ENCODE data around the gene WAC. TPM values are rescaled to one million over a fixed set of nuclear protein-coding genes. Genes with fewer than 3 reads are reported as not detected.
"Not testable (repeated sequence)": the region's sequence is repeated elsewhere in the genome, so short reads cannot be mapped to it uniquely, and the experiment has no call there.

The WAC gene
- total RNA-seq, 2 experiments from 2014 or later = 128 to 132 TPM

GRCh38 chr10:28508304-28508925 lies 24.5 kb upstream of the WAC start:
- no peak overlapping the region for H3K4me3 Mint-ChIP-seq
- DNase-seq = no peak
- no peaks in the 10 kb centered on the region for H3K36me3 Mint-ChIP-seq (ENCODE audit: low read depth)
- CTCF ChIA-PET = no interaction called here
- POLR2A ChIA-PET = no interaction called here
- peaks cover 5% of the 10 kb centered on the region for H3K27me3 Mint-ChIP-seq
- H3K4me1 Mint-ChIP-seq = no peaks in the 10 kb centered on the region
- no peaks in the 10 kb centered on the region for H3K9me3 Mint-ChIP-seq
- H3K27ac Mint-ChIP-seq = no peak overlapping the region

- DNase-seq = no peak
- Mint-ChIP-seq H3K4me3 (no peak overlapping the region), H3K27me3 (peaks cover 8% of the 10 kb centered on the region), H3K36me3 (ENCODE audit: low read depth) (no peaks in the 10 kb centered on the region), H3K9me3 (no peaks in the 10 kb centered on the region), H3K4me1 (no peaks in the 10 kb centered on the region), H3K27ac (no peak overlapping the region)
- CTCF ChIA-PET = no interaction called here
- POLR2A ChIA-PET = no interaction called here
Observed at GRCh38 chr10:28509286-28509685, 23.6 kb upstream of the WAC start.

- Mint-ChIP-seq H3K9me3 (no peaks in the 10 kb centered on the region), H3K4me1 (no peaks in the 10 kb centered on the region), H3K36me3 (ENCODE audit: low read depth) (no peaks in the 10 kb centered on the region), H3K27me3 (peaks cover 15% of the 10 kb centered on the region), H3K4me3 (no peak overlapping the region), H3K27ac (no peak overlapping the region)
- ChIA-PET CTCF (no interaction called here), POLR2A (interaction anchor here (1.0 kb wide), 1 partner anchor 18 kb away, joined by 3 read pairs; no protein-coding TSS in a partner anchor)
- no peak for DNase-seq
Observed at GRCh38 chr10:28514648-28515047, 18.3 kb upstream of the WAC start.

- CTCF ChIA-PET = no interaction called here
Observed at GRCh38 chr10:28520346-28520745, 12.6 kb upstream of the WAC start.

GRCh38 chr10:28520828-28521227 lies 12.1 kb upstream of the WAC start:
- DNase-seq, CTCF ChIA-PET, H3K27ac Mint-ChIP-seq, H3K27me3 Mint-ChIP-seq, POLR2A ChIA-PET, H3K4me3 Mint-ChIP-seq, H3K4me1 Mint-ChIP-seq: not testable (repeated sequence)
- peaks cover 18% of the 10 kb centered on the region for H3K9me3 Mint-ChIP-seq
- peaks cover 31% of the 10 kb centered on the region for H3K36me3 Mint-ChIP-seq (ENCODE audit: low read depth)

More at GRCh38 chr10:28520346-28520745, 12.6 kb upstream of the WAC start:
- Mint-ChIP-seq H3K4me1 (no peaks in the 10 kb centered on the region), H3K4me3 (no peak overlapping the region), H3K9me3 (peaks cover 18% of the 10 kb centered on the region), H3K27me3 (peaks cover 6% of the 10 kb centered on the region), H3K27ac (no peak overlapping the region), H3K36me3 (ENCODE audit: low read depth) (peaks cover 27% of the 10 kb centered on the region)
- DNase-seq = no peak
- POLR2A ChIA-PET = no interaction called here

GRCh38 chr10:28521961-28522360 lies 11.0 kb upstream of the WAC start:
- DNase-seq, POLR2A ChIA-PET, H3K4me3 Mint-ChIP-seq, H3K4me1 Mint-ChIP-seq, CTCF ChIA-PET, H3K27ac Mint-ChIP-seq, H3K27me3 Mint-ChIP-seq: not testable (repeated sequence)
- peaks cover 19% of the 10 kb centered on the region for H3K9me3 Mint-ChIP-seq
- peaks cover 41% of the 10 kb centered on the region for H3K36me3 Mint-ChIP-seq (ENCODE audit: low read depth)

- H3K4me1 Mint-ChIP-seq = peaks cover under 1% of the 10 kb centered on the region
- CTCF ChIA-PET = no interaction called here
- H3K27me3 Mint-ChIP-seq = no peaks in the 10 kb centered on the region
- POLR2A ChIA-PET = interaction anchor here (1.0 kb wide), 1 partner anchor 9 kb away, joined by 5 read pairs; the partner anchor contains the start of gene WAC
- no peak for DNase-seq
- H3K4me3 Mint-ChIP-seq = no peak overlapping the region
- peaks cover 48% of the 10 kb centered on the region for H3K36me3 Mint-ChIP-seq (ENCODE audit: low read depth)
- H3K27ac Mint-ChIP-seq = no peak overlapping the region
- H3K9me3 Mint-ChIP-seq = peaks cover 19% of the 10 kb centered on the region
Observed at GRCh38 chr10:28523725-28524252, 9.1 kb upstream of the WAC start.

GRCh38 chr10:28530751-28531150 lies 2.2 kb upstream of the WAC start:
- CTCF ChIA-PET = no interaction called here
- Mint-ChIP-seq H3K27ac (peak overlapping the region; percentile 88), H3K36me3 (ENCODE audit: low read depth) (peaks cover 63% of the 10 kb centered on the region), H3K4me3 (peak overlapping the region; percentile 89), H3K27me3 (no peaks in the 10 kb centered on the region), H3K9me3 (peaks cover 2% of the 10 kb centered on the region), H3K4me1 (peaks cover 43% of the 10 kb centered on the region)
- DNase-seq = no peak
- POLR2A ChIA-PET = no interaction called here

- Mint-ChIP-seq H3K9me3 (no peaks in the 10 kb centered on the region), H3K4me1 (peaks cover 64% of the 10 kb centered on the region)
Observed at GRCh38 chr10:28533186-28533564, 257 bp downstream of the WAC start.

GRCh38 chr10:28533571-28534304 lies 820 bp downstream of the WAC start:
- Mint-ChIP-seq H3K36me3 (ENCODE audit: low read depth) (peaks cover 71% of the 10 kb centered on the region), H3K27me3 (no peaks in the 10 kb centered on the region), H3K9me3 (no peaks in the 10 kb centered on the region), H3K27ac (peak overlapping the region; percentile 88), H3K4me1 (peaks cover 69% of the 10 kb centered on the region), H3K4me3 (peak overlapping the region; percentile 99)
- POLR2A ChIA-PET = interaction anchor here (0.5 to 4.7 kb wide), 8 partner anchors 13 to 1029 kb away, joined by 3 to 53 read pairs (median 5); partner anchors contain the start of gene RAB18
- DNase-seq = peak; percentile 74
- CTCF ChIA-PET = interaction anchor here (1.5 kb wide), 1 partner anchor 76 kb away, joined by 3 read pairs; no protein-coding TSS in a partner anchor

More at GRCh38 chr10:28533186-28533564, 257 bp downstream of the WAC start:
- no peaks in the 10 kb centered on the region for H3K27me3 Mint-ChIP-seq
- no peak for DNase-seq
- ChIA-PET CTCF (interaction anchor here (1.5 kb wide), 1 partner anchor 76 kb away, joined by 3 read pairs; no protein-coding TSS in a partner anchor), POLR2A (interaction anchor here (0.5 to 4.7 kb wide), 9 partner anchors 9 to 1029 kb away, joined by 3 to 53 read pairs (median 5); partner anchors contain the start of genes BAMBI and RAB18)
- H3K27ac Mint-ChIP-seq = peak overlapping the region; percentile 100
- H3K4me3 Mint-ChIP-seq = peak overlapping the region; percentile 99
- peaks cover 66% of the 10 kb centered on the region for H3K36me3 Mint-ChIP-seq (ENCODE audit: low read depth)

- Mint-ChIP-seq H3K4me3 (peak overlapping the region; percentile 13), H3K9me3 (no peaks in the 10 kb centered on the region), H3K27ac (no peak overlapping the region), H3K27me3 (no peaks in the 10 kb centered on the region), H3K4me1 (peaks cover 62% of the 10 kb centered on the region), H3K36me3 (ENCODE audit: low read depth) (peaks cover 72% of the 10 kb centered on the region)
- no peak for DNase-seq
- POLR2A ChIA-PET = interaction anchor here (4.7 kb wide), 1 partner anchor 11 kb away, joined by 53 read pairs; no protein-coding TSS in a partner anchor
- CTCF ChIA-PET = no interaction called here
Observed at GRCh38 chr10:28535846-28536245, 2.9 kb downstream of the WAC start.

- peaks cover 82% of the 10 kb centered on the region for H3K36me3 Mint-ChIP-seq (ENCODE audit: low read depth)
- no peak overlapping the region for H3K4me3 Mint-ChIP-seq
- no peak overlapping the region for H3K27ac Mint-ChIP-seq
- ChIA-PET CTCF (interaction anchor here (0.7 to 2.0 kb wide), 3 partner anchors 12 to 695 kb away, joined by 3 to 4 read pairs (median 3); no protein-coding TSS in a partner anchor), POLR2A (interaction anchor here (1.1 to 1.4 kb wide), 4 partner anchors 10 to 20 kb away, joined by 3 to 4 read pairs (median 4); no protein-coding TSS in a partner anchor)
- no peaks in the 10 kb centered on the region for H3K27me3 Mint-ChIP-seq
- H3K9me3 Mint-ChIP-seq = no peaks in the 10 kb centered on the region
- peaks cover 68% of the 10 kb centered on the region for H3K4me1 Mint-ChIP-seq
- DNase-seq = no peak
Observed at GRCh38 chr10:28538595-28538994, 5.7 kb downstream of the WAC start.

- CTCF ChIA-PET = interaction anchor here (1.2 to 2.0 kb wide), 2 partner anchors 25 to 88 kb away, joined by 3 to 4 read pairs; no protein-coding TSS in a partner anchor
- DNase-seq = no peak
- H3K27me3 Mint-ChIP-seq = no peaks in the 10 kb centered on the region
- no peak overlapping the region for H3K27ac Mint-ChIP-seq
- H3K4me1 Mint-ChIP-seq = peaks cover 69% of the 10 kb centered on the region
- no peaks in the 10 kb centered on the region for H3K9me3 Mint-ChIP-seq
- H3K36me3 Mint-ChIP-seq (ENCODE audit: low read depth) = peaks cover 72% of the 10 kb centered on the region
- POLR2A ChIA-PET = no interaction called here
- no peak overlapping the region for H3K4me3 Mint-ChIP-seq
Observed at GRCh38 chr10:28540145-28540544, 7.2 kb downstream of the WAC start.
